Stimulated activated CD8-positive, alpha-beta memory T cell treated with anti-CD3 and anti-CD28 coated beads, Interleukin-15, amount 100 ng/mL, for 24 hours (primary cell): ENCODE results near the gene TMEM40.
"Not testable (repeated sequence)": the region's sequence is repeated elsewhere in the genome, so short reads cannot be mapped to it uniquely, and the experiment has no call there.

Experiments used
- DNase-seq: peaks from one replicate; pipeline ENCODE4 v3.0.0-alpha.2; 2020; ENCODE audit warnings: low read depth

The TMEM40 gene

GRCh38 chr3:12775970-12776369 lies 16.9 kb upstream of the TMEM40 start:
- not testable (repeated sequence) for DNase-seq

- DNase-seq, result no peak
Measured at GRCh38 chr3:12775226-12775625, 16.2 kb upstream of the TMEM40 start.

GRCh38 chr3:12774619-12775018 lies 15.6 kb upstream of the TMEM40 start:
- DNase-seq, result no peak

GRCh38 chr3:12773710-12774086 lies 14.6 kb upstream of the TMEM40 start:
- DNase-seq, result no peak

GRCh38 chr3:12773030-12773709 lies 14.1 kb upstream of the TMEM40 start:
- no peak for DNase-seq

GRCh38 chr3:12772462-12772861 lies 13.4 kb upstream of the TMEM40 start:
- DNase-seq, result no peak

GRCh38 chr3:12771236-12771635 lies 12.2 kb upstream of the TMEM40 start:
- DNase-seq, result no peak

- no peak for DNase-seq
Measured at GRCh38 chr3:12769761-12770160, 10.7 kb upstream of the TMEM40 start.

- DNase-seq, result no peak
Measured at GRCh38 chr3:12768579-12769527, 9.8 kb upstream of the TMEM40 start.

GRCh38 chr3:12766541-12766940 lies 7.5 kb upstream of the TMEM40 start:
- DNase-seq, result no peak

- no peak for DNase-seq
Measured at GRCh38 chr3:12764171-12764776, 5.2 kb upstream of the TMEM40 start.

- DNase-seq, result no peak
Measured at GRCh38 chr3:12759693-12760565, 870 bp upstream of the TMEM40 start.

- no peak for DNase-seq
Measured at GRCh38 chr3:12758025-12758781, 856 bp downstream of the TMEM40 start.

GRCh38 chr3:12756635-12757034 lies 2.4 kb downstream of the TMEM40 start:
- no peak for DNase-seq

GRCh38 chr3:12756175-12756574 lies 2.9 kb downstream of the TMEM40 start:
- no peak for DNase-seq

- no peak for DNase-seq
Measured at GRCh38 chr3:12755754-12756153, 3.3 kb downstream of the TMEM40 start.

- no peak for DNase-seq
Measured at GRCh38 chr3:12754313-12754712, 4.7 kb downstream of the TMEM40 start.

- DNase-seq, result no peak
Measured at GRCh38 chr3:12753275-12754028, 5.6 kb downstream of the TMEM40 start.

- DNase-seq, result no peak
Measured at GRCh38 chr3:12752809-12753208, 6.2 kb downstream of the TMEM40 start.

- DNase-seq, result no peak
Measured at GRCh38 chr3:12752102-12752501, 7.0 kb downstream of the TMEM40 start.
